HG03342 (cell line): ENCODE data around the gene CALHM3.
"Not testable (repeated sequence)": the region's sequence is repeated elsewhere in the genome, so short reads cannot be mapped to it uniquely, and the experiment has no call there.

ENCODE experiments used
- ATAC-seq: cut with Tn5 transposase; IDR thresholded peaks from one replicate; pipeline ENCODE4 v1.9.1; 2021; ENCODE audit warnings: mild to moderate bottlenecking, moderate library complexity; ENCODE audit not compliant: unreplicated experiment

CALHM3 gene

GRCh38 chr10:103502849-103503660, 24.0 kb upstream of the CALHM3 start:
- ATAC-seq: no peak

GRCh38 chr10:103501186-103501585, 22.1 kb upstream of the CALHM3 start:
- ATAC-seq: no peak

DNA sequence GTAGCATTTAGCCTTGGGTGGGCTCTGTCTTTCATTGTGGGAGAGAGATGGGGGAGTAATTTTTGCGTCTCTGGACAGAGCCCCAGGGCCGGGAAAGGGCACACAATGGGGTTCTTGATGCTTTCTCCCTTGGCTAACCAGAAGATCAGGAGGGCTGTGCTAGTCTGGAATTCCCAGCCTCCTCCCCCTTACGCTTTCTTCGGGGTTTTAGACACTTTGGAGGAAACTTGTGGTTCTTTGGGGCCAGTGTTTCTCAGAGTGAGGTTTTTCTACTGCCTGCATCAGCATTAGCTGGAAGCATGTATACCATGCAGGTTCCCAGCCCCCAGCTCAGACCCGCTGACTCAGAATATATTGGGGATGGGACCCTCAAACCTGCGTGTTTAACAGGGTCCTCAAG, 21.4 kb upstream of the CALHM3 start:
- ATAC-seq: no peak

DNA sequence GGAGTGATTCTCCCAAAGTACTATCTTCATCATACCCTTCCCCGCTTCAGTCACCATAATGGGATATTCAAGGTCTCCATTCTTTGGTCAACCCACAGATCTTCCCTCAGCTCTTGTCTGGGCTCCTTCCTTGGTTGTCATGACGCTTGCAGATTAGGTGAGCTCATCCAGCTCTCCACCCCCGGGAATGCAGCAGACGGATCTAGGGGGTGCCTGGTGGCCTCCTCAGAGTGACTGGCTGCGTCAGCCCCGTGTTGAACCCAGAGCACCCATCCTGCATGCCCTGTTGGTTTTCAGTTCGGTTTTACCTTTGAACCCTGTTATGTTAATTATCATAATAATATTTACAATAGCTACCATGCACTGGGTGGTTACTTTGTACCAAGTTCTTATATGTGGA, 20.8 kb upstream of the CALHM3 start:
- no peak for ATAC-seq

DNA sequence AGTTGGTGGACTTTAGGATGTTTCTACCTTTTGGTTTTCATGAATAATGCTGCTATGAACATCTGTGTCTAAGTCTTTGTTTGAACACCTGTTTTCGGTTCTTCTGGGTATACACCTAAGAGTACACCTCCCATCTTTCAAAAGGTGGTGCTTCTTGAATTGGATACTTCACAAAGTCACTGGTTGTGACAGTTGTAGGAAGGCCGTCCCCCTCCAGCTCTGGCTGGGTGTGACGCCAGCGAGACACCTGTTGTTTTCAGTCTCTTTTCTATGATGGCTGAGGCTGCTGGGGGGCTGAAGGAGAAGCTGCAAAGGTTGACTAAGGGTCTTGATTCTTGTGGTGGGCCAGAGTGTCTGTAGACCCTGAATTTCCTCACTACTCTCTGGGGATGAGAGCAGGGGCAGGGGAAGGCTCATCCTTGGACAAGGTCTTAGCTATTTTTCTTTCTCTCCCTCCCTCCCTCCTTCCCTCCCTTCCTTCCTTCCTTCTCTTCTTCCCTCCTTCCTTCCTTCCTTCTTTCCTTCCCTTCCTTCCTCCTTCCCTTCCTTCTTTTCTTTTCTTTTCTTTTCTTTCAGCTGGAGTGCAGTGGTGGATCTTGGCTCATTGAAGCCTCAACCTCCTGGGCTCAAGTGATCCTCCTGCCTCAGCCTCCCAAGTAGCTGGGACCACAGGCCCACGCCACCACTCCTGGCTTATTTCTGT, 20.0 kb upstream of the CALHM3 start:
- no peak for ATAC-seq

- ATAC-seq: no peak
Observed at GRCh38 chr10:103497161-103497915, 18.3 kb upstream of the CALHM3 start.

- ATAC-seq: no peak
Observed at GRCh38 chr10:103495321-103495720, 16.3 kb upstream of the CALHM3 start.

DNA sequence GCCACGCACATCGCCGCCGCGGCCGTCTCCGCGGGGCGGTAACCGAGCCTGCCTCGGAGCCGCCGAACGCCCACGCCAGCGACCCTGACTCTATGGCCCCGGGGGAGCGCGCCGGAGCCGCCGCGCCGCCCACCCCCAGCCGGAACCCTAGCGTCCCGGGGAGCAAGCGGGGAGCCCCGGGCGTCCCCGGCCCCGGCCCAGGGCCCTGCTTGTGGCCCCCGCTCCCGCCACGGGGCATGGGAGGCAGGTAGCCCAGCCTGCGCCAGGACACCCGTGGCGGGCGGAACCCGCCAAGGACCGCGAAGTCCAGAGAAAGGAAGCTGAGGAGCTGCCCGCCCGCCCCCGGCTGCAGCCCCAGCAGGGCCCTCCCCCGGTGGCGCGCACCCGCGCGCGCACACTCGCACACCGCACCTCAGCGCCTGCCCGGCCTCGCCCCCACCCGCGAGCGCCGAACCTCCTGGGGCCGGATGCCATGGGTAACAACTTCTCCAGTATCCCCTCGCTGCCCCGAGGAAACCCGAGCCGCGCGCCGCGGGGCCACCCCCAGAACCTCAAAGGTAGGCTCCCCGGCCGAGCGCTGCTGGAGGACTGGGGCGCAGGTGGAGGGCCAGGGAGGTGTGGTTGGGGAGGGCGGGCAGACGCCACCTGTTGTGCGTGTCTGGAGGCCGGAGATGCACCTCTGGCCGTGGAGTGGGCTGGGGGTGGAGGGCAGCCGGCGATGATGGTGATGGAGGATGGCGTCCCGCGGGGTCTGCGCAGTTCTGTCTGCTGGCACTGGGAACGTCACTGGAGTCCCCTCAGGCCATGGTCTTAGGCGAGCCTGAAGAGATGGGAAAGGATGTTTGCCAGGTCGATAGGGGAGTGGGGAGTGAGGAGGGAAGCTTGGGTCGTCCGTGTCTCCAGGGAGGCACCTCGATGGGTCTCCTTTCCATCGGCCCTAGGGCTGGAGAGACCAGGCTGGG, 15.2 kb upstream of the CALHM3 start:
- ATAC-seq: no peak

- no peak for ATAC-seq
Observed at GRCh38 chr10:103493362-103493915, 14.4 kb upstream of the CALHM3 start, which contains the start of gene NEURL1. Gene NEURL1 (plus strand): TSS chr10:103493705. CDS start chr10:103494388, 683 bp downstream.

DNA sequence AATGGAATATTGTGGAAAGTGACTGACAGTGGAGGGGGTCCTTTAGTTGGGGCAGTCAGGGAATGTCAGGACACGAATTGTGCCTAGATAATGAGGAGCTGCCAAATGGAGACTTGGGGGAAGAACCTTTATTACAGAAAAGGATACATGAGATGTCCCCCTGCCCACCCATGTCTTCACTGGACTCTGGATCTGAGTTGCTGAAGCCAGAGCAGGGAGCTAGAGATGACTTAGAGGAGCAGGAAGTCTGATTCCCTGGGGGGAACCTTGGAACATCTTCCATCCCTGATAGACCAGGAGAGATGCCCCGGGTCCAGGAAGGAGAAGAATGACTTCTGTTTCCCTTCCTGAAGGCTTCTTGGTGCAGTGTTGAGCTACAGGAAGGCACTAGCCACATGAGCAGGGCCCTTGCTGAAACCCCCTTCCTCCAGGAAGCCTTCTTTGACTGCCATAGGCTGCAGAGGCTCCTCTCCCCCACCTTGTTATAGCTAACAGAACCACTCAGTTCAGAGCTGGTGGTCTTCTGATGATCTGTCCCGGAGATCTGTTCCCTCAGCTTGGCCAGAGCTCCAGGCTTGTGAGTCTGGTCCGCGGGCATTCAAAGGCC, 13.7 kb upstream of the CALHM3 start:
- no peak for ATAC-seq

GRCh38 chr10:103491729-103492364, 12.8 kb upstream of the CALHM3 start:
- no peak for ATAC-seq

- peak; percentile 11 for ATAC-seq
Observed at GRCh38 chr10:103490986-103491314, 11.9 kb upstream of the CALHM3 start.

- no peak for ATAC-seq
Observed at GRCh38 chr10:103487410-103487708, 8.3 kb upstream of the CALHM3 start.

DNA sequence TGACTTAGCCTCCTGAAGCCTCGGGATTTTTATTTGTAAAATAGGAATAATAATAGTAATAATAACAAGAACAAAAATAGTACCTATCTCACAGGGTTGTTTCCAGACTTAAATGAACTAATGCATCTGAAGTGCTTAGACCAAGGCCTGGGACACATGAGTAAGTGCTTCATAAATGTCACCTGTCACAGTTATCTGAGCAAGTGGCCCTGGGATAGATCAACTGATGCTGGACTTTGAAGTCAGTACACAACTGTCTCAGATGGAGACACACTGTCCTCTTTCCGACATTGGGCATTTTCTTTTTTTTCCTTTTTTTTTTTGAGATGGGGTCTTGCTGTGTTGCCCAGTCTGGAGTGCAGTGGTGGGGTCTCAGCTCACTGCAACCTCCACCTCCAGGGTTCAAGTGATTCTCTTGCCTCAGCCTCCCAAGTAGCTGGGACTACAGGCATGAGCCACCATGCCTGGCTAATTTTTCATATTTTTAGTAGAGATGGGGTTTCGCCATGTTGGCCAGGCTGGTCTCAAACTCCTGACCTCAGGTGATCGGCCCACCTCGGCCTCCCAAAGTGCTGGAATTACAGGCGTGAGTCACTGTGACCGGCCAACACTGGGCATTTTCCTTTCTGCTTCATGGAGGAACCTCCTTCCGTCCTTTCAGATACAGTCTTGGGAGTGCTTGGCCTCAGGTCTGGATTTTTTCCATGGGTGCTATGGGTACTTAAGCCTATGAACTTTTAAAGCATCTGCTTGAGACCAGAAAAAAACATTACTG, 7.8 kb upstream of the CALHM3 start:
- ATAC-seq: not testable (repeated sequence)

DNA sequence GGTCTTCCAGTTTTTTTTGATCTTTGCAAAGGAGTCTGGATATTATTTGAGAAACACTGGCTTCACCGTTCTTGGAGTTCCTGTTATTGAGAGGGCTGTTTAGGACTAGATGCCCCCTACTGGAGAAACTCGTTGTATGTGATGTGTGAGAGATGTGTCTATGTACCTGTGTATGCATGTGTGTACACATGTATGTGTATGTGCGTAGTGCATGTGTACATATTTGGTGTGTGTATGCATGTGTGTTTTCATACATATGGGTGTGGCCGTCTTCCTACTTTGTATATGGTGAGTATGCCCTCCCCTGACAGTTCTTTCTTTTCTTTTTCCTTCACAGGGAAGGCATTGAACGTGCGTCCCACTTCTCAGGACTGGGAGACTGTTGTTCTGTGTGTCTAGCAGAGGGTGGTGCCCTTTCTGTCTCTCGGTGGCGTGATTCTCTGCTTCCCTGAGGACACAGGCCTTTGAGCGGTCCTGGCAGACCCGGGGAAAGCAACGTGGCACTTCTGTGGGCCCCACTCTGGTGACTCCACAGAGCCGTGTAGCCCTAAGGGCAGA, 3.0 kb upstream of the CALHM3 start:
- ATAC-seq: peak; percentile 69

DNA sequence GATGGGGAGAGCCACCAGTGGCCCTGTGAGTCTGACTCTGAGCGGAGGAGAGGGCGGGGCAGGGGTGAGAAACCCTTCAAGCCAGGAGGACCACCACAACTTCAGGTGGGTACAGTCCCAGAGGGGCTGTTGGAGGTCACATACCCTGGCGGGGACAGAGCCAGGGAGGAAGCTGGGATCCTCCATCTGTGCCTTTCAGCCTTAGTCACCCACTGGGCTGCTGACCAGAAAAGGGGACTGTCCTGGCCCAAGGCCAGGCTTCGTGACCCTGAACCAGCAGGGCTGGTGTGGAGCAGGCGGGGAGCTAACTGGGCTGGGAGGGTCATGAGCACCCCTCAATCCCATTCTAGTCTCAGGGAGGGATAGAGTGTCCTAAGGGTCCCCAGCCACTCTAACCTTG, 1.5 kb upstream of the CALHM3 start:
- no peak for ATAC-seq

DNA sequence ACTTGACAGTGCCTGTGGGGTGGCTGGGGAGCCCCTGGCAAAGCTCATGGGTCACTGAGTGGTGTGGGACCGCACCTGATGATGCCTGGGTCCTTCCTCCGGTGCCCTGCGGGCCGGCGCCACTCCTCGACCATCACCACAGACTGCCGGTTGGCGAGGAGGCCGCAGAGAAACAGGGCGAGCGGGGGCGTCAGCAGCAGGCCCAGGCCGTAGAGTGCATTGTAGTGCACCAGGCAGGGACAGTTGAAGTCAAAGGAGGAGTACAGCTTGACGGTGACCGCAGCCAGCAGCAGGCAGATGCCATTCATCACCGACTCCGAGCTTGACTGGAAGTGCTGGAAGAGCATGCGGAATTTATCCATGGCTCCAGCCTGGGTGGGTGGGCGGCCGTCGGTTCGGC, 369 bp downstream of the CALHM3 start:
- ATAC-seq: no peak

DNA sequence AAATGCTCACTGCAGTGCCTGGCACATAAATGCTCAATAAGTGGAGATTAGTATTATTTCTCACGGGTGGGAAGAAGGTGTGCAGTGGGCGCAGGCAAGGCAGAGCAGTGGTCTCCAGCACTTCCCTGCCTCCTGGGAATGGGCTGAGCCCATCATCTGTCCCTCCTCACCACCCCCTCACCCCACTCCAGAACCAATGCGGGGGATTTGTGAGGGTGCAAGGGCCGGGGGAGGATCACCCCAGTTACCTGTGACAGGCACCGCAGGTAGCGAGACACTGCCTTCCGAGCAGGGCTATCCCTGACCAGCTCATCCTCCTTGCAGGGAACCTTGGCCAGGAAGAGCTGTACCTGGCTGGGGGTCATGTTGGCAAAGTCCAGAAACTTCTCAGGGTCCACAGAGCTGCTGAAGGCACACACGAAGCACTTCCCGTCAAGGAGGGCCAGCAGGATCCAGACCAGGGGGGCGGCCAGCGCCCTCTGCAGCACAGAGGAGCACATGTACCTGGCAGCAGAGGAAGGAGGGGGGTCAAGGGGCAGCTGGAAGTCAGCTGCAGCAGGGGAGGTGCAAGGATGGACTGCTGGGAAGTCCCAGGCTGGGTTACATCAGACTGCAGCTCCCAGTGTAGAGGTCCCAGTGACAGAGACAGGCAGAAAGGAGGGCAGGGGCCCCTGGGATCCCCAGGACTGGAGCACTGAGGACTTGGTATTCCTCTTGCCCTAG, 2.8 kb downstream of the CALHM3 start:
- no peak for ATAC-seq
